Measurements from ENCODE around the gene FBXO45. TPM values are rescaled to one million over a fixed set of nuclear protein-coding genes. Genes with fewer than 3 reads are reported as not detected.

The FBXO45 gene
- total RNA-seq, 1 experiment from 2014 or later = 23.2 TPM

DNA sequence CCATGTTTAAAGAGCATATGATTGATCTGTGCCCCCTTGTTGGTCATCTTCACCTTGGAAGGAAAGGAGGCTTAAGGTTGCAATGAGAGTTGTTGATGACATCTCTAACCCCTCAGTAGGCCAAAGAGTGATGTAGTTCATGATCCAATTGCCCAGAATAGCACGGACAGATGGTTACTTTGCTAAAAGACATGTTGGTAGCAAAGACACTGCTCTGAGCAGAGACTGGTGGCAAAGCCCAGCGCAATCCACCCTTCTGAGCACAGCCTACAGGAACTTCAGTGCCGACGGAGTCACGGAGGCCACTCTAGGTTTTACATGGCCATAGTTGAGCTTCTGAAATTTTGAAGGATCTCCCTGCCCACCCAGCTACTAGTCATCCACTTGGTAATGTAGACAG lies 21.8 kb downstream of the FBXO45 start:
- ChIA-PET CTCF (interaction anchor here (0.8 kb wide), 1 partner anchor 22 kb away, joined by 3 read pairs; the partner anchor contains the start of genes FBXO45 and WDR53), RAD21 (ENCODE audit: low non-redundant PET in 1 of 2, low total read pairs in 2 of 2, uncharacterized antibody in 2 of 2, unreplicated experiment in 2 of 2) (no interaction called here), POLR2A (no interaction called here)
- Histone ChIP-seq H2AFZ (ENCODE audit: low read depth, low read length, poor library complexity, severe bottlenecking) (no peak overlapping the region), H3K27ac (ENCODE audit: low read depth, low read length) (no peak overlapping the region), H3K9ac (ENCODE audit: low read length) (no peak overlapping the region), H3K4me1 (ENCODE audit: control insufficient read depth in 1 of 2, insufficient read depth in 2 of 2, low read length in 2 of 2) (no peaks in the 10 kb centered on the region), H3K4me3 (replicated peaks in 1 of 2; ENCODE audit: low read depth in 1 of 2, low read length in 2 of 2) (no peak overlapping the region), H3K36me3 (ENCODE audit: control insufficient read depth in 1 of 2, insufficient read depth in 2 of 2, low read length in 2 of 2) (peaks cover 0 to 13% of the 10 kb centered on the region in 2 experiments; a peak in 1 of 4 replicates), H4K20me1 (ENCODE audit: insufficient read depth) (no peaks in the 10 kb centered on the region; the same call in 1 of the 2 replicates), H3K79me2 (ENCODE audit: insufficient read depth, low read length) (no peaks in the 10 kb centered on the region), H3K9me2 (ENCODE audit: insufficient read depth) (no peaks in the 10 kb centered on the region), H3K27me3 (ENCODE audit: insufficient read depth, low read length) (no peaks in the 10 kb centered on the region), H3K9me3 (ENCODE audit: control insufficient read depth in 1 of 2, insufficient read depth in 1 of 2, low read depth in 1 of 2, low read length in 2 of 2) (no peaks in the 10 kb centered on the region), H3K4me2 (ENCODE audit: low read length) (no peak overlapping the region)
- intact Hi-C loops (cut with micrococcal nuclease) = no loop called here
- ATAC-seq = no peak
- DNase-seq (ENCODE audit: low read depth, low spot score) = no peak
- TF ChIP-seq RAD21 (IDR thresholded peaks at IDR 0.05; ENCODE audit: low read depth) = no peak
- TF ChIP-seq SP1 (IDR thresholded peaks at IDR 0.05; ENCODE audit: low read depth) = no peak
- TF ChIP-seq ZFX (IDR thresholded peaks at IDR 0.05) = no peak
- TF ChIP-seq YY1 (IDR thresholded peaks at IDR 0.05; ENCODE audit: extremely low read depth, insufficient replicate concordance, low read depth, low read length) = no peak
- TF ChIP-seq JUND (IDR thresholded peaks at IDR 0.05) = no peak
- TF ChIP-seq EZH2 (IDR thresholded peaks at IDR 0.05) = no peak
- TF ChIP-seq SIN3A (IDR thresholded peaks at IDR 0.05; ENCODE audit: low read depth) = no peak
- TF ChIP-seq ELF1 (IDR thresholded peaks at IDR 0.05; ENCODE audit: borderline replicate concordance, low read depth) = no peak
- no peak for TF ChIP-seq FOSL1 (IDR thresholded peaks at IDR 0.05; ENCODE audit: low read depth)
- no peak for TF ChIP-seq ZNF274 (IDR thresholded peaks at IDR 0.05; ENCODE audit: low read depth, low read length)
- no peak for TF ChIP-seq EZH2phosphoT487 (IDR thresholded peaks at IDR 0.05; ENCODE audit: borderline replicate concordance)
- TF ChIP-seq TCF7L2 (IDR thresholded peaks at IDR 0.05; ENCODE audit: borderline replicate concordance, extremely low read depth, insufficient read depth, insufficient read length) = no peak
- no peak for TF ChIP-seq POLR2A (IDR thresholded peaks at IDR 0.05; ENCODE audit: borderline replicate concordance, extremely low read depth, insufficient read depth, insufficient read length)
- no peak for TF ChIP-seq EGR1 (IDR thresholded peaks at IDR 0.05; ENCODE audit: low read depth)
- no peak for TF ChIP-seq POLR2AphosphoS5 (IDR thresholded peaks at IDR 0.05; ENCODE audit: low read depth, low read length)
- TF ChIP-seq, protein P1, sequence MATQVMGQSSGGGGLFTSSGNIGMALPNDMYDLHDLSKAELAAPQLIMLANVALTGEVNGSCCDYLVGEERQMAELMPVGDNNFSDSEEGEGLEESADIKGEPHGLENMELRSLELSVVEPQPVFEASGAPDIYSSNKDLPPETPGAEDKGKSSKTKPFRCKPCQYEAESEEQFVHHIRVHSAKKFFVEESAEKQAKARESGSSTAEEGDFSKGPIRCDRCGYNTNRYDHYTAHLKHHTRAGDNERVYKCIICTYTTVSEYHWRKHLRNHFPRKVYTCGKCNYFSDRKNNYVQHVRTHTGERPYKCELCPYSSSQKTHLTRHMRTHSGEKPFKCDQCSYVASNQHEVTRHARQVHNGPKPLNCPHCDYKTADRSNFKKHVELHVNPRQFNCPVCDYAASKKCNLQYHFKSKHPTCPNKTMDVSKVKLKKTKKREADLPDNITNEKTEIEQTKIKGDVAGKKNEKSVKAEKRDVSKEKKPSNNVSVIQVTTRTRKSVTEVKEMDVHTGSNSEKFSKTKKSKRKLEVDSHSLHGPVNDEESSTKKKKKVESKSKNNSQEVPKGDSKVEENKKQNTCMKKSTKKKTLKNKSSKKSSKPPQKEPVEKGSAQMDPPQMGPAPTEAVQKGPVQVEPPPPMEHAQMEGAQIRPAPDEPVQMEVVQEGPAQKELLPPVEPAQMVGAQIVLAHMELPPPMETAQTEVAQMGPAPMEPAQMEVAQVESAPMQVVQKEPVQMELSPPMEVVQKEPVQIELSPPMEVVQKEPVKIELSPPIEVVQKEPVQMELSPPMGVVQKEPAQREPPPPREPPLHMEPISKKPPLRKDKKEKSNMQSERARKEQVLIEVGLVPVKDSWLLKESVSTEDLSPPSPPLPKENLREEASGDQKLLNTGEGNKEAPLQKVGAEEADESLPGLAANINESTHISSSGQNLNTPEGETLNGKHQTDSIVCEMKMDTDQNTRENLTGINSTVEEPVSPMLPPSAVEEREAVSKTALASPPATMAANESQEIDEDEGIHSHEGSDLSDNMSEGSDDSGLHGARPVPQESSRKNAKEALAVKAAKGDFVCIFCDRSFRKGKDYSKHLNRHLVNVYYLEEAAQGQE (IDR thresholded peaks at IDR 0.05; ENCODE audit: low read depth) = no peak
- TF ChIP-seq, protein P2, sequence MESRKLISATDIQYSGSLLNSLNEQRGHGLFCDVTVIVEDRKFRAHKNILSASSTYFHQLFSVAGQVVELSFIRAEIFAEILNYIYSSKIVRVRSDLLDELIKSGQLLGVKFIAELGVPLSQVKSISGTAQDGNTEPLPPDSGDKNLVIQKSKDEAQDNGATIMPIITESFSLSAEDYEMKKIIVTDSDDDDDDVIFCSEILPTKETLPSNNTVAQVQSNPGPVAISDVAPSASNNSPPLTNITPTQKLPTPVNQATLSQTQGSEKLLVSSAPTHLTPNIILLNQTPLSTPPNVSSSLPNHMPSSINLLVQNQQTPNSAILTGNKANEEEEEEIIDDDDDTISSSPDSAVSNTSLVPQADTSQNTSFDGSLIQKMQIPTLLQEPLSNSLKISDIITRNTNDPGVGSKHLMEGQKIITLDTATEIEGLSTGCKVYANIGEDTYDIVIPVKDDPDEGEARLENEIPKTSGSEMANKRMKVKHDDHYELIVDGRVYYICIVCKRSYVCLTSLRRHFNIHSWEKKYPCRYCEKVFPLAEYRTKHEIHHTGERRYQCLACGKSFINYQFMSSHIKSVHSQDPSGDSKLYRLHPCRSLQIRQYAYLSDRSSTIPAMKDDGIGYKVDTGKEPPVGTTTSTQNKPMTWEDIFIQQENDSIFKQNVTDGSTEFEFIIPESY (IDR thresholded peaks at IDR 0.05; ENCODE audit: extremely low read depth, insufficient replicate concordance, low read length) = no peak
- BruUV-seq (replicated peaks) = no TSS peak

All from HCT116 (cell line).